Measurements from ENCODE around the gene FKBP2.

GRCh38 chr11:64211181-64211872 is 29.6 kb upstream of the FKBP2 start:
- TF ChIP-seq EP300 (IDR thresholded peaks at IDR 0.05; ENCODE audit: low read depth in 2 of 2, low read length in 2 of 2) (no peak), EP300 (CRISPR knock-in tag; IDR thresholded peaks at IDR 0.05; ENCODE audit: borderline replicate concordance) (no peak), JUND (CRISPR knock-in tag; IDR thresholded peaks at IDR 0.05) (no peak), ZKSCAN1 (IDR thresholded peaks at IDR 0.05; ENCODE audit: low read length) (no peak), ZNF512B (CRISPR knock-in tag; IDR thresholded peaks at IDR 0.05; ENCODE audit: borderline replicate concordance) (no peak), CTCF (CRISPR knock-in tag; IDR thresholded peaks at IDR 0.05) (no peak), SP140L (CRISPR knock-in tag; IDR thresholded peaks at IDR 0.05; ENCODE audit: borderline replicate concordance) (no peak), EZH2 (conservative IDR thresholded peaks at IDR 0.05; ENCODE audit: low read depth, low read length) (no peak), ELK4 (CRISPR knock-in tag; IDR thresholded peaks at IDR 0.05; ENCODE audit: borderline replicate concordance) (no peak), HNF1A (IDR thresholded peaks at IDR 0.05; ENCODE audit: low read depth) (no peak), HNF1A (CRISPR knock-in tag; IDR thresholded peaks at IDR 0.05; ENCODE audit: borderline replicate concordance) (no peak), ZBTB8A (CRISPR knock-in tag; IDR thresholded peaks at IDR 0.05; ENCODE audit: borderline replicate concordance, low read depth) (no peak), ZNF224 (CRISPR knock-in tag; IDR thresholded peaks at IDR 0.05) (no peak), GATAD2A (CRISPR knock-in tag; IDR thresholded peaks at IDR 0.05) (no peak), ZNF207 (IDR thresholded peaks at IDR 0.05; ENCODE audit: borderline replicate concordance) (no peak)

Measured in HepG2 (cell line).